IPS-20b (cell line): ENCODE measurements around the gene FAM236C.
"Not testable (repeated sequence)": the region's sequence is repeated elsewhere in the genome, so short reads cannot be mapped to it uniquely, and the experiment has no call there.

ENCODE experiments used
- H3K27ac ChIP-seq: one replicate; pipeline ENCODE4 v1.5.1; 2013; ENCODE audit warnings: low read length
- H3K27me3 ChIP-seq: 2 replicates; pipeline ENCODE4 v1.6.1; 2013; ENCODE audit warnings: mild to moderate bottlenecking, low read length, inconsistent platforms; ENCODE audit not compliant: insufficient read depth
- H3K36me3 ChIP-seq: 2 replicates; pipeline ENCODE4 v1.6.1; 2013; ENCODE audit warnings: low read depth, mild to moderate bottlenecking, inconsistent platforms, low read length, moderate library complexity; ENCODE audit not compliant: insufficient read depth
- H3K4me1 ChIP-seq: 2 replicates; pipeline ENCODE4 v1.6.1; 2013; ENCODE audit warnings: mild to moderate bottlenecking, control low read depth, inconsistent platforms, low read length, moderate library complexity; ENCODE audit not compliant: insufficient read depth
- H3K4me3 ChIP-seq: 2 replicates; pipeline ENCODE4 v1.5.1; 2013; ENCODE audit warnings: mild to moderate bottlenecking, low read length, inconsistent platforms
- H3K9ac ChIP-seq: 2 replicates; pipeline ENCODE4 v1.6.1; 2013; ENCODE audit warnings: low read depth, mild to moderate bottlenecking, inconsistent platforms, low read length, moderate library complexity
- H3K9me3 ChIP-seq: 2 replicates; pipeline ENCODE4 v1.6.1; 2013; ENCODE audit warnings: mild to moderate bottlenecking, low read depth, low read length, inconsistent platforms; ENCODE audit not compliant: insufficient read depth

The FAM236C gene

GRCh38 chrX:72912315-72912714 lies at the start of gene FAM236C:
Gene FAM236C (plus strand): TSS chrX:72912615. CDS start chrX:72912715, 100 bp downstream.
- not testable (repeated sequence) for H3K9ac ChIP-seq, H3K27me3 ChIP-seq, H3K27ac ChIP-seq, H3K9me3 ChIP-seq, H3K4me3 ChIP-seq, H3K36me3 ChIP-seq, H3K4me1 ChIP-seq

- not testable (repeated sequence) for H3K9me3 ChIP-seq, H3K36me3 ChIP-seq, H3K9ac ChIP-seq, H3K27me3 ChIP-seq, H3K27ac ChIP-seq, H3K4me3 ChIP-seq, H3K4me1 ChIP-seq
Observed at GRCh38 chrX:72882898-72883297, 29.5 kb upstream of the FAM236C start.

- H3K4me3 ChIP-seq, H3K27ac ChIP-seq, H3K9ac ChIP-seq, H3K9me3 ChIP-seq, H3K36me3 ChIP-seq, H3K4me1 ChIP-seq, H3K27me3 ChIP-seq: not testable (repeated sequence)
Observed at GRCh38 chrX:72889740-72890139, 22.7 kb upstream of the FAM236C start.

- not testable (repeated sequence) for H3K27ac ChIP-seq, H3K27me3 ChIP-seq, H3K4me3 ChIP-seq, H3K9ac ChIP-seq, H3K36me3 ChIP-seq, H3K9me3 ChIP-seq, H3K4me1 ChIP-seq
Observed at GRCh38 chrX:72916096-72916495, 3.7 kb downstream of the FAM236C start.

DNA sequence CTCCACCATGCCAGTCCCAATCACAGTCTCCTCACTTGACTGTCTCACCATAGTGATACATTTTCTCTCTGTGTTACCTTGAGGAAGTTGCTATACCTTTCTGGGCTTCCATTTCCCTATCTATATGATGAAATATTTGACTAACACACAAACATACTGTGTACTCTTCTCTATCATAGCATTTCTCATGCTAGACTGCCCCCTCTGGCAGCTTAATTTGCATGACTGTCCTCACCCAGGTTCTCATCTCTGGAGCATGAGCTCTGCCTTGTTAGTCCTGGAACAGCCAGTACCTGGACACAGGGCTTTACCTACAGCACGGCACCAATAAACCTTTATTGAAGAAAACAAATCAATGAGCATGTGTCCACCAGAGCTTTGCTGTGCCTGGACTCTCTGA lies 19.9 kb downstream of the FAM236C start:
- H3K9ac ChIP-seq, H3K4me1 ChIP-seq, H3K4me3 ChIP-seq, H3K36me3 ChIP-seq, H3K27me3 ChIP-seq, H3K27ac ChIP-seq, H3K9me3 ChIP-seq: not testable (repeated sequence)

DNA sequence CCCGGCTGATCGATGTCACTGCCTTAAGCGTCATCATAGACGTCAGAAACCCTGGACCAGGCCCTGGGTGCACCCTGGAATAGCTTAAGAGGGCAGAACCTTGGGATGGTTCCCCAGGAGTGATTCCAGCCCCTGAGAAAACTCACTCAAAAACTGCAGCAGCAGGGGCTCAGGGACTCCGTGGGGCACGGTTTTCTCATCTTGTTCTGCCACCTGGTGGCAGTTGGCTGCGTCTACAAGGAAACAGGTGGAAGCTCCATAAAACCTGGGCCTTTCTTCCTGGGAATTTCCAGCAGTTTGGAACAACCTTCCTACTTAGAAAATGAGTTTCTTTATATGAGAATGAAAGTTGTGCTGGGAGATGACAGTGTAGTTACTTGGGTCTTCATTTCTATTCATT lies 24.0 kb downstream of the FAM236C start:
- H3K9me3 ChIP-seq, H3K36me3 ChIP-seq, H3K9ac ChIP-seq, H3K27me3 ChIP-seq, H3K4me3 ChIP-seq, H3K27ac ChIP-seq, H3K4me1 ChIP-seq: not testable (repeated sequence)

DNA sequence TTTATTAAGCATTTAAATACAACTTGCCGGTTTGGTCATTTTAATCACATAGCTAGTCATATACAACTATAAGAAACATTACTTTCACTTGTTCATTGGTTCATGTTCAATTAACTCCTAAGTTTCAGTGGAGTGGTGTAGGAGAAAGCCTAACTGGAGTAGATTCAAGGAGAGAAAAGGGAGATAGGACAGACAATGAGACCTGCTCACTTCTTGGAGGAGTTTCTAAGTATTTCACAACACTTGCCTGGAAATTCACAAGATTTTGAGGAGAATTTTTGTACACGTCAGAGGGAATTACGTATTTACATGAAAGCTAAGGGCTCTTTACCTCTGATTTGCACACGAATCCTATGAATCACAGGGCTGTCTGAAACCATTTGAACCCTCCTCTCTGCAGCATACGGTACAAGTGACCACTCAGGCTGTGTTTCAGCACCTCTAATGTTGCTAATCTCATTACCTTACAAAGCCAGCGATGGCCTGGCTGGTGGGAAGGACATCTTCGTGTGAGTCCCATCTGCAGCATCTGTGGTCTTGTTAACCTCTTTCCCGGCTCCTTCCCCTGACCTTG lies 24.6 kb downstream of the FAM236C start:
- H3K9me3 ChIP-seq, H3K36me3 ChIP-seq, H3K4me3 ChIP-seq, H3K27me3 ChIP-seq, H3K9ac ChIP-seq, H3K4me1 ChIP-seq, H3K27ac ChIP-seq: not testable (repeated sequence)

DNA sequence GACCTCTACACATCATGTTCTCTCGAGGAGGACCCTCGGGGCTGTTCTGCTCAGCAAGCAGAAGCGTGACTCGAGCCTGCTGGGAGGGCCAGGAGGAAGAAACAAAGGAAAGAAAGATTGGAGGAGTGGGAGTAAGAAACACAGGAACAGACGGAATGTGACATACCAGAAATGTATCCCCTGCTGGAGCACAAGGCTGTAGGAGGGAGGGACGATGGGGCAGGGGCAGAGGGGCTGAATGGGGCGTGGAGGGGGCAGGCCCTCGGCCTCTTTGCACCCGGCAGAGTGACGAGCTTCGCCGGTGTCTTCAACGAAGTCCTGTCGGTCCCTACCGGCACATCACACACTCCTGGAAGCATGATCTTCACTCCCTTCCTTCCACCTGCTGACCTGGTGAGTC lies 25.5 kb downstream of the FAM236C start, which contains the start of gene FAM236A:
Gene FAM236A (plus strand): TSS at position 301 of the 400 bp plus-strand sequence. CDS start 57 bp downstream, at position 358.
- H3K27ac ChIP-seq, H3K9ac ChIP-seq, H3K9me3 ChIP-seq, H3K4me3 ChIP-seq, H3K36me3 ChIP-seq, H3K27me3 ChIP-seq, H3K4me1 ChIP-seq: not testable (repeated sequence)

DNA sequence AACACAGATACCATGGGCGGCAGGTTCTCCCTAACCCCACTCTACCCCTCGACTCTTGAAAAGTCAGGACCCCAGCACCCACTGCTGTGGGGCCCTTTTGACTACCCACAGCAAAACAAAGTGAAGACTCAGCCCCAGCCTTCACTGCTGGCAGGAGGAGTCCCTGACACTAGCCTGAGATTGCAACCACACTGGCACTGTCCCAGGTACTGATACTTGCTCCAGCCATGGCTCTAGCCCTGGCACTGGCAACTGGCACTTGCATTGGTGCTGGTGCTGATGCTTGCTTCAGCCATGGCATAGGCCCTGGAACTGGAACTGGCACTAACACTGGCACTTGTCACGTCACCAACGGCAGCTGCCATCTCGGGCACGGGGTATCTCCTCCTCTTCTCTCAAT lies 29.9 kb downstream of the FAM236C start:
- not testable (repeated sequence) for H3K27ac ChIP-seq

GRCh38 chrX:72943035-72943818 lies 30.8 kb downstream of the FAM236C start:
- H3K4me1 ChIP-seq, H3K27ac ChIP-seq, H3K4me3 ChIP-seq, H3K9me3 ChIP-seq, H3K36me3 ChIP-seq, H3K27me3 ChIP-seq, H3K9ac ChIP-seq: not testable (repeated sequence)

More for the DNA sequence above, 29.9 kb downstream of the FAM236C start:
- H3K9ac ChIP-seq, H3K9me3 ChIP-seq, H3K4me3 ChIP-seq, H3K36me3 ChIP-seq, H3K4me1 ChIP-seq, H3K27me3 ChIP-seq: not testable (repeated sequence)

- not testable (repeated sequence) for H3K27ac ChIP-seq, H3K9ac ChIP-seq, H3K9me3 ChIP-seq, H3K4me3 ChIP-seq, H3K27me3 ChIP-seq, H3K4me1 ChIP-seq, H3K36me3 ChIP-seq
Observed at GRCh38 chrX:72943819-72944169, 31.4 kb downstream of the FAM236C start, which contains the start of gene DMRTC1. Gene DMRTC1 (minus strand): TSS chrX:72943837. CDS start chrX:72875694, 68,143 bp downstream.

DNA sequence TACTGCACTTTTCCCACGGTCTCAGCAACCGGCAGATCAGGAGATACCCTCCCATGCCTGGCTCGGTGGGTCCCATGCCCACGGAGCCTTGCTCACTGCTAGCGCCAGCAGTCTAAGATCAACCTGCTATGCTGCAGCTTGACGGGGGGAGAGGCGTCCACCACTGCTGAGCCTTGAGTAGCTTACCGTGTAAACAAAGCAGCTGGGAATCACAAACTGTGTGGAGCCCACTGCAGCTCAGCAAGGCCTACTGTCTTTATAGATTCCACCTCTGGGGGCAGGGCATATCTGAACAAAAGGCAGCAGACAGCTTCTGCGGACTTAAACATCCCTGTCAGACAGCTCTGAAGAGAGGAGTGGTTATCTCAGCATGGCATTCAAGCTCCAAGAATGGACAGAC lies 47.6 kb downstream of the FAM236C start:
- H3K4me3 ChIP-seq, H3K27me3 ChIP-seq, H3K9me3 ChIP-seq, H3K4me1 ChIP-seq, H3K36me3 ChIP-seq, H3K27ac ChIP-seq, H3K9ac ChIP-seq: not testable (repeated sequence)
